Osteocyte (in vitro differentiated cells): ENCODE measurements around the gene PARVG. TPM values are rescaled to one million over a fixed set of nuclear protein-coding genes. Genes with fewer than 3 reads are reported as not detected.

Experiments
- DNase-seq: peaks from one replicate; pipeline ENCODE4 v3.0.0; 2021; ENCODE audit warnings: mixed read lengths; ENCODE audit not compliant: unreplicated experiment; ENCODE audit errors: extremely low spot score
- H3K27ac Mint-ChIP-seq: one replicate; pipeline ENCODE4 v1.8.0; 2021; ENCODE audit warnings: mild to moderate bottlenecking, mixed read lengths; ENCODE audit not compliant: unreplicated experiment
- H3K27me3 Mint-ChIP-seq: one replicate; pipeline ENCODE4 v1.8.0; 2021; ENCODE audit warnings: mixed read lengths; ENCODE audit not compliant: unreplicated experiment
- H3K36me3 Mint-ChIP-seq: one replicate; pipeline ENCODE4 v1.8.0; 2021; ENCODE audit warnings: mixed read lengths; ENCODE audit not compliant: unreplicated experiment
- H3K4me1 Mint-ChIP-seq: one replicate; pipeline ENCODE4 v1.8.0; 2021; ENCODE audit warnings: mixed read lengths; ENCODE audit not compliant: unreplicated experiment
- H3K4me3 Mint-ChIP-seq: one replicate; pipeline ENCODE4 v1.8.0; 2021; ENCODE audit warnings: mild to moderate bottlenecking, moderate library complexity, mixed read lengths; ENCODE audit not compliant: unreplicated experiment
- H3K9me3 Mint-ChIP-seq: one replicate; pipeline ENCODE4 v1.8.0; 2021; ENCODE audit warnings: mixed read lengths; ENCODE audit not compliant: unreplicated experiment
- total RNA-seq: library from RNA; stranded (reverse); gene quantifications from 2 replicates; pipeline ENCODE4 v1.2.1, GENCODE V29; 2021
- TF ChIP-seq, protein P1 (sequence below): fragments of 200-600 bp; sonication (generic); IDR thresholded peaks from 2 replicates; pipeline ENCODE4 v1.5.0; 2021; ENCODE audit warnings: antibody characterized with exemption, mild to moderate bottlenecking, moderate library complexity

PARVG gene
- total RNA-seq, 1 donor from 2014 or later, result not detected

GRCh38 chr22:44247346-44247745 is 66.6 kb downstream of the PARVG start:
- H3K9me3 Mint-ChIP-seq, result peaks cover 9% of the 10 kb centered on the region

GRCh38 chr22:44247923-44248892 is 67.5 kb downstream of the PARVG start:
- TF ChIP-seq, protein P1, sequence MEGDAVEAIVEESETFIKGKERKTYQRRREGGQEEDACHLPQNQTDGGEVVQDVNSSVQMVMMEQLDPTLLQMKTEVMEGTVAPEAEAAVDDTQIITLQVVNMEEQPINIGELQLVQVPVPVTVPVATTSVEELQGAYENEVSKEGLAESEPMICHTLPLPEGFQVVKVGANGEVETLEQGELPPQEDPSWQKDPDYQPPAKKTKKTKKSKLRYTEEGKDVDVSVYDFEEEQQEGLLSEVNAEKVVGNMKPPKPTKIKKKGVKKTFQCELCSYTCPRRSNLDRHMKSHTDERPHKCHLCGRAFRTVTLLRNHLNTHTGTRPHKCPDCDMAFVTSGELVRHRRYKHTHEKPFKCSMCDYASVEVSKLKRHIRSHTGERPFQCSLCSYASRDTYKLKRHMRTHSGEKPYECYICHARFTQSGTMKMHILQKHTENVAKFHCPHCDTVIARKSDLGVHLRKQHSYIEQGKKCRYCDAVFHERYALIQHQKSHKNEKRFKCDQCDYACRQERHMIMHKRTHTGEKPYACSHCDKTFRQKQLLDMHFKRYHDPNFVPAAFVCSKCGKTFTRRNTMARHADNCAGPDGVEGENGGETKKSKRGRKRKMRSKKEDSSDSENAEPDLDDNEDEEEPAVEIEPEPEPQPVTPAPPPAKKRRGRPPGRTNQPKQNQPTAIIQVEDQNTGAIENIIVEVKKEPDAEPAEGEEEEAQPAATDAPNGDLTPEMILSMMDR, result no peak
- H3K36me3 Mint-ChIP-seq, result peaks cover 6% of the 10 kb centered on the region
- H3K4me1 Mint-ChIP-seq, result no peaks in the 10 kb centered on the region
- DNase-seq, result peak; percentile 73
- no peak overlapping the region for H3K27ac Mint-ChIP-seq
- no peak overlapping the region for H3K4me3 Mint-ChIP-seq
- peaks cover 3% of the 10 kb centered on the region for H3K27me3 Mint-ChIP-seq
- H3K9me3 Mint-ChIP-seq, result peaks cover 9% of the 10 kb centered on the region

More at GRCh38 chr22:44247346-44247745, 66.6 kb downstream of the PARVG start:
- Mint-ChIP-seq H3K27me3 (peaks cover 3% of the 10 kb centered on the region), H3K27ac (no peak overlapping the region), H3K4me1 (no peaks in the 10 kb centered on the region), H3K36me3 (peaks cover 6% of the 10 kb centered on the region), H3K4me3 (no peak overlapping the region)
- TF ChIP-seq, protein P1, result no peak
- peak; percentile 57 for DNase-seq

GRCh38 chr22:44248926-44249325 is 68.2 kb downstream of the PARVG start:
- TF ChIP-seq, protein P1, result no peak
- Mint-ChIP-seq H3K9me3 (peaks cover 9% of the 10 kb centered on the region), H3K4me3 (no peak overlapping the region), H3K27me3 (peaks cover 3% of the 10 kb centered on the region), H3K36me3 (peaks cover 6% of the 10 kb centered on the region), H3K27ac (no peak overlapping the region), H3K4me1 (no peaks in the 10 kb centered on the region)
- peak; percentile 54 for DNase-seq

- no peak overlapping the region for H3K4me3 Mint-ChIP-seq
- TF ChIP-seq, protein P1, result no peak
- peaks cover 6% of the 10 kb centered on the region for H3K36me3 Mint-ChIP-seq
- H3K9me3 Mint-ChIP-seq, result peaks cover 9% of the 10 kb centered on the region
- H3K4me1 Mint-ChIP-seq, result no peaks in the 10 kb centered on the region
- peaks cover 3% of the 10 kb centered on the region for H3K27me3 Mint-ChIP-seq
- no peak overlapping the region for H3K27ac Mint-ChIP-seq
- peak; percentile 74 for DNase-seq
These were observed 68.8 kb downstream of the PARVG start for GRCh38 chr22:44249376-44250147.
